Measurements from ENCODE around the gene ZC3H7B. TPM values are rescaled to one million over a fixed set of nuclear protein-coding genes. Genes with fewer than 3 reads are reported as not detected.

The ZC3H7B gene
- total RNA-seq, 1 experiment from 2014 or later = 42.0 TPM

DNA sequence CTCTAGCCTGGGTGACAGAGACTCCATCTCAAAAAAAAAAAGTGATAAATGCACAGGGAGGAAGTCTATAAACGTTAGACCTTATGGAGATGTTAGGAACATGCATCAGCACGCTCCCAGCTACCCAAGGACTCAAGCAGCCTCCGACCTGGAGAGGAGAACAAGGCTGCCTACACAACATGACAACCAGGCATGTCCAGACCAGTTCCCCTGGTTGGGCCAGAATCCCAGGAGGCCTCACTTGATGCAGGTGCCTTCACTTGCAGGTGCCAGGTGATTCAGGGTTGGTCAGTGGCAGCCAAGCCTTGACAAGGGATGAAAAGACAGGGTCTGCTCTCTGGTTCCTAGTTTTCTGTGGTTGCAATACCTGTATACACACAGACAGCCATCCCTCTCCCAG, 21.3 kb upstream of the ZC3H7B start:
- Histone ChIP-seq H3K36me3 (ENCODE audit: control insufficient read depth in 1 of 2, insufficient read depth in 2 of 2, low read length in 2 of 2) (peaks cover 42 to 65% of the 10 kb centered on the region in 2 experiments), H3K79me2 (ENCODE audit: insufficient read depth, low read length) (peaks cover 87% of the 10 kb centered on the region), H2AFZ (ENCODE audit: low read depth, low read length, poor library complexity, severe bottlenecking) (no peak overlapping the region), H4K20me1 (ENCODE audit: insufficient read depth) (no peaks in the 10 kb centered on the region), H3K9ac (ENCODE audit: low read length) (no peak overlapping the region), H3K9me3 (ENCODE audit: control insufficient read depth in 1 of 2, insufficient read depth in 1 of 2, low read depth in 1 of 2, low read length in 2 of 2) (no peaks in the 10 kb centered on the region), H3K27ac (ENCODE audit: low read depth, low read length) (peak overlapping the region; percentile 40), H3K27me3 (ENCODE audit: insufficient read depth, low read length) (no peaks in the 10 kb centered on the region), H3K4me3 (replicated peaks in 1 of 2; ENCODE audit: low read depth in 1 of 2, low read length in 2 of 2) (no peak overlapping the region), H3K4me2 (ENCODE audit: low read length) (no peak overlapping the region), H3K4me1 (ENCODE audit: control insufficient read depth in 1 of 2, insufficient read depth in 2 of 2, low read length in 2 of 2) (peaks cover 7 to 12% of the 10 kb centered on the region in 2 experiments; a peak in 3 of 4 replicates), H3K9me2 (ENCODE audit: insufficient read depth) (no peaks in the 10 kb centered on the region)
- ChIA-PET CTCF (no interaction called here), POLR2A (no interaction called here), RAD21 (ENCODE audit: low non-redundant PET in 1 of 2, low total read pairs in 2 of 2, uncharacterized antibody in 2 of 2, unreplicated experiment in 2 of 2) (no interaction called here)
- DNase-seq (ENCODE audit: low read depth, low spot score) = no peak
- ATAC-seq = no peak
- no TSS peak for BruUV-seq (replicated peaks)
- no peak for TF ChIP-seq EZH2 (IDR thresholded peaks at IDR 0.05)
- TF ChIP-seq FOSL1 (IDR thresholded peaks at IDR 0.05; ENCODE audit: low read depth) = no peak
- TF ChIP-seq EZH2phosphoT487 (IDR thresholded peaks at IDR 0.05; ENCODE audit: borderline replicate concordance) = no peak
- TF ChIP-seq SRF (IDR thresholded peaks at IDR 0.05; ENCODE audit: low read depth) = no peak
- no peak for TF ChIP-seq ZNF274 (IDR thresholded peaks at IDR 0.05; ENCODE audit: low read depth, low read length)
- TF ChIP-seq, protein P1, sequence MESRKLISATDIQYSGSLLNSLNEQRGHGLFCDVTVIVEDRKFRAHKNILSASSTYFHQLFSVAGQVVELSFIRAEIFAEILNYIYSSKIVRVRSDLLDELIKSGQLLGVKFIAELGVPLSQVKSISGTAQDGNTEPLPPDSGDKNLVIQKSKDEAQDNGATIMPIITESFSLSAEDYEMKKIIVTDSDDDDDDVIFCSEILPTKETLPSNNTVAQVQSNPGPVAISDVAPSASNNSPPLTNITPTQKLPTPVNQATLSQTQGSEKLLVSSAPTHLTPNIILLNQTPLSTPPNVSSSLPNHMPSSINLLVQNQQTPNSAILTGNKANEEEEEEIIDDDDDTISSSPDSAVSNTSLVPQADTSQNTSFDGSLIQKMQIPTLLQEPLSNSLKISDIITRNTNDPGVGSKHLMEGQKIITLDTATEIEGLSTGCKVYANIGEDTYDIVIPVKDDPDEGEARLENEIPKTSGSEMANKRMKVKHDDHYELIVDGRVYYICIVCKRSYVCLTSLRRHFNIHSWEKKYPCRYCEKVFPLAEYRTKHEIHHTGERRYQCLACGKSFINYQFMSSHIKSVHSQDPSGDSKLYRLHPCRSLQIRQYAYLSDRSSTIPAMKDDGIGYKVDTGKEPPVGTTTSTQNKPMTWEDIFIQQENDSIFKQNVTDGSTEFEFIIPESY (IDR thresholded peaks at IDR 0.05; ENCODE audit: extremely low read depth, insufficient replicate concordance, low read length) = no peak
- TF ChIP-seq CBX3 (IDR thresholded peaks at IDR 0.05; ENCODE audit: low read depth) = no peak
- intact Hi-C loops (cut with micrococcal nuclease) = no loop called here

DNA sequence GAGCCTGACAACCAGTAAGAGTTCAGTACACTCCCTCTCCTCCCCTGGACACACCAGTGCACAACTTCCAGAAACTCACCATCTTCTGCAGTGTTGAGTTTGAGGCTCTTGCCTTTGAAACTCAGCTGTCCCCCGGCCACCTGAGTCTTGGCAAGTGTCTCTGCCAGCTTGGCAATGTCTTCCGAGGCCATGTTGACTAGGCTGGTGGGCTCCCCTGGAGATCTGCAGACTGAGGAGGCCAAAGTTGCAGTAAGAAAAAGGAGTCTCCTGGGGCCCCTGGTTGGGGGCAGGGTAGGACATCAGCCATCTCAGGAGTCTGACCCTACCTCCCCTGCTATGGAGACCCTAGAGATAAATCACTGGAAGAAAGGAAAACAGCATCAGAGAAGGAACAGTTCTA, 20.5 kb upstream of the ZC3H7B start:
- no TSS peak for BruUV-seq (replicated peaks)
- ChIA-PET RAD21 (ENCODE audit: low non-redundant PET in 1 of 2, low total read pairs in 2 of 2, uncharacterized antibody in 2 of 2, unreplicated experiment in 2 of 2) (no interaction called here), CTCF (no interaction called here), POLR2A (no interaction called here)
- Histone ChIP-seq H3K4me1 (ENCODE audit: control insufficient read depth in 1 of 2, insufficient read depth in 2 of 2, low read length in 2 of 2) (peaks cover 7 to 14% of the 10 kb centered on the region in 2 experiments; a peak in 3 of 4 replicates), H3K79me2 (ENCODE audit: insufficient read depth, low read length) (peaks cover 89% of the 10 kb centered on the region), H4K20me1 (ENCODE audit: insufficient read depth) (no peaks in the 10 kb centered on the region), H2AFZ (ENCODE audit: low read depth, low read length, poor library complexity, severe bottlenecking) (no peak overlapping the region), H3K27me3 (ENCODE audit: insufficient read depth, low read length) (no peaks in the 10 kb centered on the region), H3K9ac (ENCODE audit: low read length) (no peak overlapping the region), H3K9me2 (ENCODE audit: insufficient read depth) (no peaks in the 10 kb centered on the region), H3K4me3 (replicated peaks in 1 of 2; ENCODE audit: low read depth in 1 of 2, low read length in 2 of 2) (no peak overlapping the region), H3K36me3 (ENCODE audit: control insufficient read depth in 1 of 2, insufficient read depth in 2 of 2, low read length in 2 of 2) (peaks cover 39 to 61% of the 10 kb centered on the region in 2 experiments), H3K9me3 (ENCODE audit: control insufficient read depth in 1 of 2, insufficient read depth in 1 of 2, low read depth in 1 of 2, low read length in 2 of 2) (no peaks in the 10 kb centered on the region), H3K27ac (ENCODE audit: low read depth, low read length) (peak overlapping the region; percentile 40; the same call in 1 of the 2 replicates), H3K4me2 (ENCODE audit: low read length) (no peak overlapping the region)
- TF ChIP-seq JUND (IDR thresholded peaks at IDR 0.05) (no peak), SRF (IDR thresholded peaks at IDR 0.05; ENCODE audit: low read depth) (no peak), CEBPB (IDR thresholded peaks at IDR 0.05; ENCODE audit: low read depth) (no peak), ZNF274 (IDR thresholded peaks at IDR 0.05; ENCODE audit: low read depth, low read length) (no peak), SP1 (IDR thresholded peaks at IDR 0.05; ENCODE audit: low read depth) (no peak), FOSL1 (IDR thresholded peaks at IDR 0.05; ENCODE audit: low read depth) (no peak), YY1 (IDR thresholded peaks at IDR 0.05; ENCODE audit: extremely low read depth, insufficient replicate concordance, low read depth, low read length) (no peak), CBX3 (IDR thresholded peaks at IDR 0.05; ENCODE audit: low read depth) (no peak), MAX (IDR thresholded peaks at IDR 0.05) (no peak), EZH2phosphoT487 (IDR thresholded peaks at IDR 0.05; ENCODE audit: borderline replicate concordance) (no peak), TCF7L2 (IDR thresholded peaks at IDR 0.05; ENCODE audit: borderline replicate concordance, extremely low read depth, insufficient read depth, insufficient read length) (no peak)
- TF ChIP-seq, protein P2, sequence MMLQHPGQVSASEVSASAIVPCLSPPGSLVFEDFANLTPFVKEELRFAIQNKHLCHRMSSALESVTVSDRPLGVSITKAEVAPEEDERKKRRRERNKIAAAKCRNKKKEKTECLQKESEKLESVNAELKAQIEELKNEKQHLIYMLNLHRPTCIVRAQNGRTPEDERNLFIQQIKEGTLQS (IDR thresholded peaks at IDR 0.05) = no peak
- ATAC-seq = no peak
- intact Hi-C loops (cut with micrococcal nuclease) = no loop called here
- no peak for DNase-seq (ENCODE audit: low read depth, low spot score)

Measured in HCT116 (cell line).